Measurements from ENCODE around the gene VSIG10.

VSIG10 gene

GRCh38 chr12:118046430-118046829, 57.4 kb downstream of the VSIG10 start:
- no peak overlapping the region for H3K4me3 ChIP-seq (ENCODE audit: low read depth, low read length)
- DNase-seq (ENCODE audit: low read depth), result no peak
- TF ChIP-seq POLR2A (IDR thresholded peaks at IDR 0.05; ENCODE audit: extremely low read depth, insufficient read length) (no peak), CTCF (IDR thresholded peaks at IDR 0.05; ENCODE audit: low read depth, low read length) (no peak), MAX (IDR thresholded peaks at IDR 0.05; ENCODE audit: low read depth, low read length) (no peak), MYC (IDR thresholded peaks at IDR 0.05; ENCODE audit: low read depth, low read length) (no peak)

GRCh38 chr12:118044577-118044976, 59.2 kb downstream of the VSIG10 start:
- TF ChIP-seq POLR2A (IDR thresholded peaks at IDR 0.05; ENCODE audit: extremely low read depth, insufficient read length) (no peak), CTCF (IDR thresholded peaks at IDR 0.05; ENCODE audit: low read depth, low read length) (no peak), MYC (IDR thresholded peaks at IDR 0.05; ENCODE audit: low read depth, low read length) (no peak), MAX (IDR thresholded peaks at IDR 0.05; ENCODE audit: low read depth, low read length) (no peak)
- no peak overlapping the region for H3K4me3 ChIP-seq (ENCODE audit: low read depth, low read length)
- no peak for DNase-seq (ENCODE audit: low read depth)

- no peak for DNase-seq (ENCODE audit: low read depth)
These were observed 59.7 kb downstream of the VSIG10 start for GRCh38 chr12:118044075-118044474.

GRCh38 chr12:118042091-118042490, 61.7 kb downstream of the VSIG10 start:
- TF ChIP-seq CTCF (IDR thresholded peaks at IDR 0.05; ENCODE audit: low read depth, low read length) (no peak), MYC (IDR thresholded peaks at IDR 0.05; ENCODE audit: low read depth, low read length) (no peak), POLR2A (IDR thresholded peaks at IDR 0.05; ENCODE audit: extremely low read depth, insufficient read length) (no peak), MAX (IDR thresholded peaks at IDR 0.05; ENCODE audit: low read depth, low read length) (no peak)

More at GRCh38 chr12:118044075-118044474, 59.7 kb downstream of the VSIG10 start:
- TF ChIP-seq CTCF (IDR thresholded peaks at IDR 0.05; ENCODE audit: low read depth, low read length) (no peak), MYC (IDR thresholded peaks at IDR 0.05; ENCODE audit: low read depth, low read length) (no peak), MAX (IDR thresholded peaks at IDR 0.05; ENCODE audit: low read depth, low read length) (no peak), POLR2A (IDR thresholded peaks at IDR 0.05; ENCODE audit: extremely low read depth, insufficient read length) (no peak)
- no peak overlapping the region for H3K4me3 ChIP-seq (ENCODE audit: low read depth, low read length)

GRCh38 chr12:118038137-118038536, 65.7 kb downstream of the VSIG10 start:
- DNase-seq (ENCODE audit: low read depth), result no peak
- H3K4me3 ChIP-seq (ENCODE audit: low read depth, low read length), result no peak overlapping the region
- TF ChIP-seq MYC (IDR thresholded peaks at IDR 0.05; ENCODE audit: low read depth, low read length) (no peak), CTCF (IDR thresholded peaks at IDR 0.05; ENCODE audit: low read depth, low read length) (no peak), POLR2A (IDR thresholded peaks at IDR 0.05; ENCODE audit: extremely low read depth, insufficient read length) (no peak), MAX (IDR thresholded peaks at IDR 0.05; ENCODE audit: low read depth, low read length) (no peak)

More at GRCh38 chr12:118042091-118042490, 61.7 kb downstream of the VSIG10 start:
- DNase-seq (ENCODE audit: low read depth), result no peak
- no peak overlapping the region for H3K4me3 ChIP-seq (ENCODE audit: low read depth, low read length)

Measured in NB4 (cell line).